ENCODE measurements around the gene ITGB1. TPM values are rescaled to one million over a fixed set of nuclear protein-coding genes. Genes with fewer than 3 reads are reported as not detected.

Gene ITGB1
- total and polyA plus RNA-seq, 2 donors, result 102 to 157 TPM

DNA sequence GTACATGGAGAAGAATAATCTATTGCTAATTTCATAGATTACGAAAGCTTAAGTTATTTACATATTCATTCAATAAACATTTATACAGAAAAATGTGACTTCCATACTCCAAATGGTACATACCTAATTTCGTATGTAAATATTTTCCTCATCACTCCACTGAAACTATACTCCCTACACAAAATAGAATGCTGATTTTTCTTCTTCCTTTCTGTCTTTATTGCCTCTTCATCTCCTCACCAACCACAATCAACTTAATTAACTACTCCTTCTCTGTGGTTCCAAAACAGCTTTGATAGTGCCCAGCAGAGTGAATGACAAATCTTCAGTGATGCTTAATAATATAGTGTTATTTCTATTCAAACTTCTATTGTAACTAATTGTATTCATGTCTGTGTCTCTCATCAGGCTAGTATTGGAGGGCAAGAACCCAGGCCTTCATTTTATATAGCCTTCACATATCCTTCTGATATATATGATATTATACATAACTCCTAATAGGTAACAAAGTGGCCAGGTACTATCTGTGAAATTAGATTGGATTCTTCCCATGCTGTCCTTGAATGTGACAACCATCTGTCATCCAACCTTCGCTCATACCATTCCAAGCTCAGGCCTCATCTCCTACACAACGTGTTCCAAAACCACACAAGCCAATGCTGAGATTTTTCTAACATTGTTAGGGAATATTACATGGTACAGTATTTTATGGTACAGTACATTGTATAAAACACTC, 5.3 kb downstream of the ITGB1 start:
- Histone ChIP-seq H3K36me3 (ENCODE audit: control insufficient read depth in 2 of 2, insufficient read depth in 2 of 2, low read length in 1 of 2) (no peaks in the 10 kb centered on the region), H3K27ac (ENCODE audit: low read depth in 1 of 2, low read length in 1 of 2) (no peak overlapping the region), H3K4me3 (ENCODE audit: low read length in 2 of 2) (no peak overlapping the region), H3K9me3 (ENCODE audit: control insufficient read depth in 2 of 2, insufficient read depth in 1 of 2, low read length in 1 of 2) (no peaks in the 10 kb centered on the region), H3K4me1 (ENCODE audit: control insufficient read depth in 2 of 2, insufficient read depth in 2 of 2, low read length in 2 of 2) (peaks cover 6 to 8% of the 10 kb centered on the region in 2 donors), H3K27me3 (ENCODE audit: control insufficient read depth in 2 of 2, insufficient read depth in 1 of 2, low read length in 1 of 2) (no peaks in the 10 kb centered on the region)
- WGBS, result 96% methylated on average over 4 of the region's 4 CpGs
- DNase-seq (ENCODE audit: low read depth in 6 of 9, low spot score in 9 of 9), result no peak

DNA sequence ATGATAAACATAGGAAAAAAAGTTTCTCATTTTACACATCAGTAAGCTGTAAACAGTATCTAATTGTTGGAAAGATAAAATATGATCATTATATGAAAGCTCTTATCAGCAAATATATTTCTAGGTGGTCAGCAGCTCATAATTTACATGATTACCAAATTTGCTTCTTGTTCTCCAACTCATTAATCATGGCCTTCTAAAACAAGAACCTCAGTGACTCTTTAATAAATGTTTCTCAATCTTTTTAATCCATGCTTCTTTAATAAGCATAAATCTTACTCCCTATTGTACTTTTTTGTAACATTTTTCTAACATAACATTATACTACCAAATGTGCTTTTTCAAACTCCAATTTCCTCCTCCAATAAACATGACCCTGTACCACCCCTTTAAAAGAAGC, 5.9 kb downstream of the ITGB1 start:
- Histone ChIP-seq H3K36me3 (ENCODE audit: control insufficient read depth in 2 of 2, insufficient read depth in 2 of 2, low read length in 1 of 2) (no peaks in the 10 kb centered on the region), H3K9me3 (ENCODE audit: control insufficient read depth in 2 of 2, insufficient read depth in 1 of 2, low read length in 1 of 2) (no peaks in the 10 kb centered on the region), H3K4me1 (ENCODE audit: control insufficient read depth in 2 of 2, insufficient read depth in 2 of 2, low read length in 2 of 2) (peaks cover 6 to 8% of the 10 kb centered on the region in 2 donors), H3K4me3 (ENCODE audit: low read length in 2 of 2) (no peak overlapping the region), H3K27ac (ENCODE audit: low read depth in 1 of 2, low read length in 1 of 2) (no peak overlapping the region), H3K27me3 (ENCODE audit: control insufficient read depth in 2 of 2, insufficient read depth in 1 of 2, low read length in 1 of 2) (no peaks in the 10 kb centered on the region)
- DNase-seq (ENCODE audit: low read depth in 6 of 9, low spot score in 9 of 9), result no peak

DNA sequence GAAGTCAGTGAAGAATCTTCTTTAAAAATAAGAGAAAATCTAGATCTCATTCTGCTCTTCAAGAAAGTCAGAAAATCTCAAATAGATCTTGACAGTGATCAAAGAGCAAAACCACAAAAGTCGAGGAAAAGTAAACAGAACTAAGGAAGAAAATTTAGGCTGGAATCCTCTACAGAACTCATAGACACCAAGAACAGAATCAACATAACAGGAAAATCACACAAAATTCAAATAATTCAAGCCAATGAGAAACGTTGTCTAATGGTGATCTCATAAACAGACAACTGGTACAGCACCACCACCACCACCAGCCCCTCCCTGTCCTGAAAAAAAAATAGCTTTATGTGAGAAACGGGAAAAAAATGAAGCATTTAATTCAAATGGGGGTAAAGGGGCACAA, 6.9 kb downstream of the ITGB1 start:
- H3K9me3 ChIP-seq (ENCODE audit: control insufficient read depth in 2 of 2, insufficient read depth in 1 of 2, low read length in 1 of 2), result no peaks in the 10 kb centered on the region
- no peak for DNase-seq (ENCODE audit: low read depth in 6 of 9, low spot score in 9 of 9)
- no peak overlapping the region for H3K27ac ChIP-seq (ENCODE audit: low read depth in 1 of 2, low read length in 1 of 2)
- no peaks in the 10 kb centered on the region for H3K36me3 ChIP-seq (ENCODE audit: control insufficient read depth in 2 of 2, insufficient read depth in 2 of 2, low read length in 1 of 2)
- H3K4me3 ChIP-seq (ENCODE audit: low read length in 2 of 2), result no peak overlapping the region
- H3K4me1 ChIP-seq (ENCODE audit: control insufficient read depth in 2 of 2, insufficient read depth in 2 of 2, low read length in 2 of 2), result peaks cover 0 to 6% of the 10 kb centered on the region in 2 donors
- no peaks in the 10 kb centered on the region for H3K27me3 ChIP-seq (ENCODE audit: control insufficient read depth in 2 of 2, insufficient read depth in 1 of 2, low read length in 1 of 2)
- 88% methylated on average over 3 of the region's 3 CpGs for WGBS

DNA sequence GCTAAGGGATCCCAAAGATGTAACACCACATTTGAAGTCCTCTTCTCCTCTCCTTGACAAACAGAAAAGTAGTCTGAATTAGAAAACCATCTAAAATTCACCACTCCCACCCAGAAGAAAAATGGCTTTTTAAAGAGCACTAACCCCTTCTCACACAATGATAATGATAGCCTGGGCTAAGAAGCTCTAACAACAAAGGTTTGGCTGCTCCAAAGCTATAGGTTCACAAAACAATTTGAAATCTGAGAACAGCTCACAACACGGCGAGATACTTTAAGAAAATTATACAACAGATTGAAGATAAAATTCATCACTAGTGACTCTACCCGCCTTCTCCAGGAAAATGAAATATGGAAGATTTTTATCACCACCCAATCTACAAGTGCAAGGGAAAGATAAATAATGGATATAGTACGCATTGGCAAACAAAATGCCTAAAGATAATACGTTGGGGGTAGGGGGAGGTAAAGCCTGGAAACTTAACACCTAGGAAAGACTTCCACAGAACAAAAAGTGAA, 7.4 kb downstream of the ITGB1 start:
- H3K27me3 ChIP-seq (ENCODE audit: control insufficient read depth in 2 of 2, insufficient read depth in 1 of 2, low read length in 1 of 2), result no peaks in the 10 kb centered on the region
- 96% methylated on average over 5 of the region's 5 CpGs for WGBS
- H3K36me3 ChIP-seq (ENCODE audit: control insufficient read depth in 2 of 2, insufficient read depth in 2 of 2, low read length in 1 of 2), result no peaks in the 10 kb centered on the region
- no peaks in the 10 kb centered on the region for H3K9me3 ChIP-seq (ENCODE audit: control insufficient read depth in 2 of 2, insufficient read depth in 1 of 2, low read length in 1 of 2)
- DNase-seq (ENCODE audit: low read depth in 6 of 9, low spot score in 9 of 9), result no peak
- no peak overlapping the region for H3K27ac ChIP-seq (ENCODE audit: low read depth in 1 of 2, low read length in 1 of 2)
- no peak overlapping the region for H3K4me3 ChIP-seq (ENCODE audit: low read length in 2 of 2)
- H3K4me1 ChIP-seq (ENCODE audit: control insufficient read depth in 2 of 2, insufficient read depth in 2 of 2, low read length in 2 of 2), result peaks cover 0 to 6% of the 10 kb centered on the region in 2 donors

DNA sequence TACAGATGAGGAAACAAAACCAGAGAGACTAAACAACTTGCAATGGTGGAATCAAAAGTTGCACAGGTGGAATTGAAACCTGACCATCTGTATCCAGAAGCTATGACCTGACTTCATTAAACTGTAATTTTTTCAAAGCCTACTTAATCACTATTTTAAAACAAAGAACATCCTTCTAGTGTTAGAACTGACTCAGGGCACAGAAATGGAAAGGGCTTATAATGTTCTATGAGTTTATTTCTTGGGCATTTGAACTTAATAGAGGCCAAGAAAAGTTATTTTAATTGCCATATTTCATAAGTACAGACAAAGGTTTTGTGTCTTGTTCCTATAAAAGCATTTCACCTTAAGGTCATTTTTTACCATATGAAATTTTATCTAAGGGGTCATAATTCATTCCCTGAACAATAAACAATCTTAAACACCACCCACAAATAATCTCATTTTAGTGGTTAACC, 8.8 kb downstream of the ITGB1 start:
- no peak overlapping the region for H3K27ac ChIP-seq (ENCODE audit: low read depth in 1 of 2, low read length in 1 of 2)
- H3K27me3 ChIP-seq (ENCODE audit: control insufficient read depth in 2 of 2, insufficient read depth in 1 of 2, low read length in 1 of 2), result no peaks in the 10 kb centered on the region
- DNase-seq (ENCODE audit: low read depth in 6 of 9, low spot score in 9 of 9), result no peak
- H3K9me3 ChIP-seq (ENCODE audit: control insufficient read depth in 2 of 2, insufficient read depth in 1 of 2, low read length in 1 of 2), result no peaks in the 10 kb centered on the region
- no peak overlapping the region for H3K4me3 ChIP-seq (ENCODE audit: low read length in 2 of 2)
- peaks cover 0 to 7% of the 10 kb centered on the region in 2 donors for H3K4me1 ChIP-seq (ENCODE audit: control insufficient read depth in 2 of 2, insufficient read depth in 2 of 2, low read length in 2 of 2)
- H3K36me3 ChIP-seq (ENCODE audit: control insufficient read depth in 2 of 2, insufficient read depth in 2 of 2, low read length in 1 of 2), result no peaks in the 10 kb centered on the region

DNA sequence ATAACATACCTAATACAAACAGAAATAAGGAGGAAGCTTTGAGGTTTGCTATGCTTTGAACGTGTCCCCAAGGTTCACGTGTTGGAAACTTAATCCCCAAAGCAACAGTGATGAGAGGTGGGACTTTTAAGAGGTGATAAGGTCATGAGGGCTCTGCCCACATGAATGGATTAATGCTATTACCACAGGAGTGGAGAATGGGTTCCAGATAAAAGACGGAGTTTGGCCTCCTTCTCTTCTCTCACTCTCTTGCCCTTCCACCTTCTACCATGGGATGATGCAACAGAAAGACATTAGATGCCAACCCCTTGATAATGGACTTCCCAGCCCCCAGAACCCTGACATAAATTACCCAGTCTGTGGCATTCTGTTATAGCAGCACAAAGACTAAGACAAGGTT, 9.6 kb downstream of the ITGB1 start:
- Histone ChIP-seq H3K4me1 (ENCODE audit: control insufficient read depth in 2 of 2, insufficient read depth in 2 of 2, low read length in 2 of 2) (peaks cover 0 to 12% of the 10 kb centered on the region in 2 donors), H3K9me3 (ENCODE audit: control insufficient read depth in 2 of 2, insufficient read depth in 1 of 2, low read length in 1 of 2) (no peaks in the 10 kb centered on the region), H3K36me3 (ENCODE audit: control insufficient read depth in 2 of 2, insufficient read depth in 2 of 2, low read length in 1 of 2) (no peaks in the 10 kb centered on the region), H3K27me3 (ENCODE audit: control insufficient read depth in 2 of 2, insufficient read depth in 1 of 2, low read length in 1 of 2) (no peaks in the 10 kb centered on the region), H3K4me3 (ENCODE audit: low read length in 2 of 2) (no peak overlapping the region), H3K27ac (ENCODE audit: low read depth in 1 of 2, low read length in 1 of 2) (no peak overlapping the region)
- DNase-seq (ENCODE audit: low read depth in 6 of 9, low spot score in 9 of 9), result no peak
- WGBS, result 39% methylated on average over 3 of the region's 3 CpGs

DNA sequence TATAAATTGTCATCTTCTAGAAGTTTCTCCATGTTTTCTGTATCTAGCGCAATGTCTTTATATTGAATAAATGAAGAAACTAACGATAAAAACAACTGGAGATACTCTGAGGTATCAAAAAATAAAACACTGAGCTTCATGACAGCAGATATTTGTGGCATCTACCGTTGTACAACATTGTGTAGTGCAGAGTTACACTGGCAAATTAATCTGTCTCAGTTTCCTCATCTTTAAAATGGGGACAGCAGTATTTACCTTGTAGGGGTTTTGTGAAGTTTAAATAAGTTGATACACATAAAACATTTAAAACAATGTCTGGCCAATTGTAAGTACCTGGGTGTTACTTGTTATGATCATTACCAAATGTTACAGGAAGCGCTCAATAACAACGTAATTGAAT, 10.4 kb downstream of the ITGB1 start:
- Histone ChIP-seq H3K36me3 (ENCODE audit: control insufficient read depth in 2 of 2, insufficient read depth in 2 of 2, low read length in 1 of 2) (no peaks in the 10 kb centered on the region), H3K9me3 (ENCODE audit: control insufficient read depth in 2 of 2, insufficient read depth in 1 of 2, low read length in 1 of 2) (no peaks in the 10 kb centered on the region), H3K4me1 (ENCODE audit: control insufficient read depth in 2 of 2, insufficient read depth in 2 of 2, low read length in 2 of 2) (peaks cover 0 to 12% of the 10 kb centered on the region in 2 donors), H3K4me3 (ENCODE audit: low read length in 2 of 2) (no peak overlapping the region), H3K27ac (ENCODE audit: low read depth in 1 of 2, low read length in 1 of 2) (no peak overlapping the region), H3K27me3 (ENCODE audit: control insufficient read depth in 2 of 2, insufficient read depth in 1 of 2, low read length in 1 of 2) (no peaks in the 10 kb centered on the region)
- no peak for DNase-seq (ENCODE audit: low read depth in 6 of 9, low spot score in 9 of 9)
- WGBS, result 98% methylated on average over 5 of the region's 5 CpGs

DNA sequence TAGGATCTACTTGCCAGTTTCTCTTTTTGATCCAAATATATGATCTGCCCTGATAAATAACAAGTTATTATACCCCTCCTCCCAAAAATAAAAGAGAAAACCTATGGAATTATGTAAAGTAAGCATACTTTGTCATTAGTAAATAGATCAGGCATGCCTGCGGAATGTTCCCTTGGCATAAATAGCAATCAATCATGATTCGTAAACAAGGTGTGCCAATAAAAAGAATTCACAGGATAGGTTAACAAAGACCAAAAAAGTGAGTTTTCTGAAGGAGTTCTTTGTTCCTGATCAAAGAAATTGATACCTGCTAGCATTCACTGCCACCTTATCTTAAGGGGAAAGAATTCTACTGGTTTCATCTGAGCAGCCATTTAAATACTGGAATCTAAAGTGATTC, 11.9 kb downstream of the ITGB1 start:
- DNase-seq (ENCODE audit: low read depth in 6 of 9, low spot score in 9 of 9), result no peak
- H3K36me3 ChIP-seq (ENCODE audit: control insufficient read depth in 2 of 2, insufficient read depth in 2 of 2, low read length in 1 of 2), result no peaks in the 10 kb centered on the region
- 98% methylated on average over 2 of the region's 2 CpGs for WGBS
- no peak overlapping the region for H3K27ac ChIP-seq (ENCODE audit: low read depth in 1 of 2, low read length in 1 of 2)
- H3K4me3 ChIP-seq (ENCODE audit: low read length in 2 of 2), result no peak overlapping the region
- H3K27me3 ChIP-seq (ENCODE audit: control insufficient read depth in 2 of 2, insufficient read depth in 1 of 2, low read length in 1 of 2), result no peaks in the 10 kb centered on the region
- H3K9me3 ChIP-seq (ENCODE audit: control insufficient read depth in 2 of 2, insufficient read depth in 1 of 2, low read length in 1 of 2), result no peaks in the 10 kb centered on the region
- peaks cover 0 to 12% of the 10 kb centered on the region in 2 donors for H3K4me1 ChIP-seq (ENCODE audit: control insufficient read depth in 2 of 2, insufficient read depth in 2 of 2, low read length in 2 of 2)

DNA sequence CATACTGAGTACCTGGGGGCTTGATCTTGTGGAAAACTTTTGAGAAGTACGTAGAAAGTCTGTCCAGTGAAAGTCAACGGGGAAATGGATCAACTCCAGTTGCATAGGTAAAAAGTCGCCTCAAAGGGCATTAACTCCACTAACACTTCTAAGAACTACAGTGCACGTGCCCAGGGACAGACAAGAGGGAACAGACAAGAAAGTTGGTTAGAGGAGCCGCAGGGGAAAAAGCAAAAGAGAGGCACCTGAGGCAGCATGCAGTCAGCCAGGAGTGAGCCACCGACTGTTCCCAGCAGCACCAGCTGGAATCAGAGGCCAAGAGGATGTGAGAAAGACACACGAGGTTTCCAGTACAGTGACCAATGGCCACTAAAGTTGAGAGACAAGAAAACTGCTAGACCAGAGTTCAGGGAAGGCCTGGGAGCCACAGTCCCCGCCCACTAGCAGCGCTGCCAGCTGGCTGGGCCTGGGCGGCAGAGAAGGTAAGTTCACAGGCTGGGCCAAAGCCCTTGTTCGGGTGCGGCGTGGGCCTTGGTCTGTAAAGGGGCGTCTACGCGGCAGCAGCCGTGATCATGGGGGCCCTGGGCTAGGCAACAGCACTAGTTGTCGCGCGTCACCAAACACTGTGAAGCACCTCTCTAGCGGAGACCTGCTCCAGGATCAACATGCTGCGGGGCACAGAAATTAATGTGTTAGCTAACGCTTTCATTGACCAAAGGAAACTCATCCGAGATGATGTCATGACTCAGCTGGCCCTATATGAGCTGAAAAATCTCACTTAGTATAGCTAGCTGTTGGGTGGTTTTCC, 14.0 kb downstream of the ITGB1 start:
- Histone ChIP-seq H3K4me3 (ENCODE audit: low read length in 2 of 2) (no peak overlapping the region), H3K27ac (ENCODE audit: low read depth in 1 of 2, low read length in 1 of 2) (no peak overlapping the region), H3K9me3 (ENCODE audit: control insufficient read depth in 2 of 2, insufficient read depth in 1 of 2, low read length in 1 of 2) (no peaks in the 10 kb centered on the region), H3K27me3 (ENCODE audit: control insufficient read depth in 2 of 2, insufficient read depth in 1 of 2, low read length in 1 of 2) (no peaks in the 10 kb centered on the region), H3K36me3 (ENCODE audit: control insufficient read depth in 2 of 2, insufficient read depth in 2 of 2, low read length in 1 of 2) (peaks cover 0 to 3% of the 10 kb centered on the region in 2 donors), H3K4me1 (ENCODE audit: control insufficient read depth in 2 of 2, insufficient read depth in 2 of 2, low read length in 2 of 2) (peaks cover 3 to 17% of the 10 kb centered on the region in 2 donors)
- DNase-seq (ENCODE audit: low read depth in 6 of 9, low spot score in 9 of 9), result no peak
- 96% methylated on average over 24 of the region's 24 CpGs for WGBS
